ENCODE measurements around the gene TAAR6. TPM values are rescaled to one million over a fixed set of nuclear protein-coding genes. Genes with fewer than 3 reads are reported as not detected.

TAAR6 gene
- total RNA-seq, 2 experiments from 2014 or later: not detected

Other genes starting within 250 kb of the TAAR6 start
- not detected for gene MOXD1, start 168.8 kb upstream of the TAAR6 start, total RNA-seq
- 10 to 100 TPM; 13.3 to 20.3 TPM for gene STX7, start 57.2 kb upstream of the TAAR6 start, total RNA-seq
- gene TAAR9, start 32.0 kb upstream of the TAAR6 start, total RNA-seq: not detected
- gene TAAR8, start 17.6 kb upstream of the TAAR6 start, total RNA-seq: not detected
- not detected for gene TAAR5, start 19.4 kb downstream of the TAAR6 start, total RNA-seq
- not detected for gene TAAR2, start 54.0 kb downstream of the TAAR6 start, total RNA-seq
- not detected for gene TAAR1, start 88.9 kb downstream of the TAAR6 start, total RNA-seq
- gene VNN1, start 143.7 kb downstream of the TAAR6 start, total RNA-seq: not detected
- 1 to 10 TPM; 6.0 to 8.5 TPM for gene VNN2, start 187.6 kb downstream of the TAAR6 start, total RNA-seq
- gene SLC18B1, start 228.3 kb downstream of the TAAR6 start, total RNA-seq: 1 to 10 TPM; 3.4 to 6.6 TPM
- 1,000 to 10,000 TPM in 1 of 2 experiments, 100 to 1,000 TPM in 1; 837 to 2,006 TPM for gene RPS12, start 244.2 kb downstream of the TAAR6 start, total RNA-seq

Measured in activated CD4-positive, alpha-beta T cell treated with anti-CD3 and anti-CD28 coated beads for 36 hours (primary cell).